IMR-90 (cell line): Measurements from ENCODE around the gene FLNA. TPM values are rescaled to one million over a fixed set of nuclear protein-coding genes. Genes with fewer than 3 reads are reported as not detected.

Experiments
- ATAC-seq: fragments of 200-7000 bp; cut with Tn5 transposase; 2 replicates; pipeline ENCODE4 v1.9.1; 2020; ENCODE audit warnings: low read depth, mild to moderate bottlenecking, moderate library complexity
- BruUV-seq: library from RNA; stranded (reverse); fragments of 400-500 nt; replicated peaks from 2 replicates; lab custom pipeline; 2021; lab: Mats Ljungman, UMichigan
- CTCF ChIA-PET: fragments of 300-600 bp; formaldehyde crosslinking; extraction: SDS; loops from one replicate; lab custom pipeline; 2021; ENCODE audit warnings: antibody characterized with exemption; lab: Yijun Ruan, JAX
- POLR2A ChIA-PET: fragments of 300-600 bp; sonication (Branson Sonifier 250); formaldehyde crosslinking; loops from one replicate; lab custom pipeline; 2022; ENCODE audit warnings: antibody characterized with exemption; ENCODE audit not compliant: unreplicated experiment; lab: Charles Lee
- DNase-seq: peaks from one replicate; pipeline ENCODE4 v3.0.0; 2013
- H2AFZ ChIP-seq: replicated peaks from 2 replicates; pipeline ENCODE3; 2013; ENCODE audit warnings: low read length, mild to moderate bottlenecking; ENCODE audit not compliant: poor library complexity
- H2AK5ac ChIP-seq: 2 replicates; pipeline ENCODE4 v1.6.1; 2013; ENCODE audit warnings: low read depth, low read length, inconsistent platforms
- H2AK9ac ChIP-seq: replicated peaks from 2 replicates; pipeline ENCODE3; 2013; ENCODE audit warnings: mild to moderate bottlenecking, low read depth, low read length, moderate library complexity; ENCODE audit not compliant: poor library complexity
- H2BK120ac ChIP-seq: 2 replicates; pipeline ENCODE4 v1.6.1; 2013; ENCODE audit warnings: low read depth, low read length, inconsistent platforms
- H2BK15ac ChIP-seq: 3 replicates; pipeline ENCODE4 v1.6.1; 2013; ENCODE audit warnings: low read depth, low read length, inconsistent platforms
- H2BK20ac ChIP-seq: 2 replicates; pipeline ENCODE4 v1.6.1; 2013; ENCODE audit warnings: low read depth, mild to moderate bottlenecking, inconsistent platforms, low read length, moderate library complexity
- H2BK5ac ChIP-seq: 2 replicates; pipeline ENCODE4 v1.6.1; 2013; ENCODE audit warnings: mild to moderate bottlenecking, low read depth, low read length, inconsistent platforms; ENCODE audit not compliant: poor library complexity, severe bottlenecking
- H3K14ac ChIP-seq: replicated peaks from 2 replicates; pipeline ENCODE4 v1.6.1; 2013; ENCODE audit warnings: low read depth, low read length, inconsistent platforms
- H3K18ac ChIP-seq: 2 replicates; pipeline ENCODE4 v1.6.1; 2013; ENCODE audit warnings: low read depth, low read length, control low read depth
- H3K23ac ChIP-seq: 2 replicates; pipeline ENCODE4 v1.6.1; 2013; ENCODE audit warnings: low read depth, low read length, inconsistent platforms
- H3K27ac ChIP-seq: 2 replicates; pipeline ENCODE4 v1.5.1; 2013; ENCODE audit warnings: mild to moderate bottlenecking, control low read depth, low read length; ENCODE audit not compliant: insufficient read depth
- H3K27me3 ChIP-seq: 2 replicates; pipeline ENCODE4 v1.6.1; 2013; ENCODE audit warnings: low read length; ENCODE audit not compliant: control insufficient read depth, insufficient read depth
- H3K36me3 ChIP-seq: 2 replicates; pipeline ENCODE4 v1.6.1; 2013; ENCODE audit warnings: low read length, mixed read lengths; ENCODE audit not compliant: control insufficient read depth, insufficient read depth
- H3K4ac ChIP-seq: 2 replicates; pipeline ENCODE4 v1.6.1; 2013; ENCODE audit warnings: low read depth, low read length, inconsistent platforms
- H3K4me1 ChIP-seq: 2 replicates; pipeline ENCODE4 v1.6.1; 2013; ENCODE audit warnings: low read length, mixed read lengths; ENCODE audit not compliant: control insufficient read depth, insufficient read depth
- H3K4me2 ChIP-seq: 2 replicates; pipeline ENCODE4 v1.6.1; 2013; ENCODE audit warnings: low read depth, mild to moderate bottlenecking, control low read depth, low read length, moderate library complexity
- H3K4me3 ChIP-seq: 2 replicates; pipeline ENCODE4 v1.5.1; 2013; ENCODE audit warnings: low read depth, mild to moderate bottlenecking, control low read depth, low read length, moderate library complexity; ENCODE audit not compliant: insufficient read depth
- H3K56ac ChIP-seq: 2 replicates; pipeline ENCODE4 v1.6.1; 2013; ENCODE audit warnings: low read length, inconsistent platforms; ENCODE audit not compliant: insufficient read depth; ENCODE audit errors: extremely low read depth
- H3K79me1 ChIP-seq, 2 experiments: 2 replicates each; pipeline ENCODE4 v1.6.1; 2013; ENCODE audit warnings: low read length in 2 of 2, inconsistent platforms in 1 of 2, low read depth in 1 of 2
- H3K9ac ChIP-seq: 2 replicates; pipeline ENCODE4 v1.6.1; 2013; ENCODE audit warnings: low read depth, low read length, control low read depth
- H3K9me1 ChIP-seq: 2 replicates; pipeline ENCODE4 v1.6.1; 2013; ENCODE audit warnings: low read length, inconsistent platforms; ENCODE audit not compliant: insufficient read depth
- H3K9me3 ChIP-seq: 2 replicates; pipeline ENCODE4 v1.6.1; 2013; ENCODE audit warnings: low read length; ENCODE audit not compliant: control insufficient read depth, insufficient read depth
- H4K20me1 ChIP-seq: 2 replicates; pipeline ENCODE4 v1.6.1; 2013; ENCODE audit warnings: low read length, inconsistent platforms; ENCODE audit not compliant: insufficient read depth
- H4K5ac ChIP-seq: 2 replicates; pipeline ENCODE4 v1.6.1; 2013; ENCODE audit warnings: mild to moderate bottlenecking, low read depth, low read length, control low read depth
- H4K8ac ChIP-seq, 2 experiments: 2 replicates each; pipeline ENCODE4 v1.6.1; 2013; ENCODE audit warnings: low read depth in 2 of 2, low read length in 2 of 2, control low read depth in 1 of 2, inconsistent platforms in 1 of 2
- H4K91ac ChIP-seq: 2 replicates; pipeline ENCODE4 v1.6.1; 2013; ENCODE audit warnings: low read depth, low read length, inconsistent platforms; ENCODE audit not compliant: insufficient read depth
- BHLHE40 ChIP-seq: fragments of 150-350 bp; IDR thresholded peaks from 2 replicates; pipeline ENCODE4 v1.6.1; 2016; ENCODE audit warnings: mild to moderate bottlenecking, low read depth, low read length
- CEBPB ChIP-seq: IDR thresholded peaks from 2 replicates; pipeline ENCODE4 v1.6.1; 2012; ENCODE audit warnings: low read depth, low read length, improper control_type of control experiment
- CHD1 ChIP-seq: IDR thresholded peaks from 2 replicates; pipeline ENCODE4 v1.6.1; 2012; ENCODE audit warnings: low read depth, low read length, improper control_type of control experiment
- FOS ChIP-seq: fragments of 150-350 bp; IDR thresholded peaks from 2 replicates; pipeline ENCODE4 v1.6.1; 2016; ENCODE audit warnings: low read depth, low read length
- MAFK ChIP-seq: IDR thresholded peaks from 2 replicates; pipeline ENCODE4 v1.6.1; 2012; ENCODE audit warnings: low read depth, low read length, improper control_type of control experiment
- MAZ ChIP-seq: IDR thresholded peaks from 2 replicates; pipeline ENCODE4 v1.6.1; 2012; ENCODE audit warnings: low read depth, mild to moderate bottlenecking, low read length, improper control_type of control experiment, moderate library complexity, borderline replicate concordance
- MXI1 ChIP-seq: IDR thresholded peaks from 2 replicates; pipeline ENCODE4 v1.6.1; 2012; ENCODE audit warnings: low read depth, mild to moderate bottlenecking, low read length, moderate library complexity, borderline replicate concordance
- NFE2L2 ChIP-seq: fragments of 150-350 bp; IDR thresholded peaks from 2 replicates; pipeline ENCODE4 v1.6.1; 2016; ENCODE audit warnings: low read depth, mild to moderate bottlenecking, low read length
- POLR2A ChIP-seq: IDR thresholded peaks from 2 replicates; pipeline ENCODE4 v1.6.1; 2012; ENCODE audit warnings: mild to moderate bottlenecking, low read depth, low read length
- RAD21 ChIP-seq: IDR thresholded peaks from 2 replicates; pipeline ENCODE4 v1.6.1; 2012; ENCODE audit warnings: low read length, improper control_type of control experiment
- RCOR1 ChIP-seq: IDR thresholded peaks from 2 replicates; pipeline ENCODE4 v1.6.1; 2012; ENCODE audit warnings: mild to moderate bottlenecking, low read length, improper control_type of control experiment; ENCODE audit not compliant: insufficient replicate concordance
- RFX5 ChIP-seq: IDR thresholded peaks from 2 replicates; pipeline ENCODE4 v1.8.0; 2012; ENCODE audit warnings: low read depth, mild to moderate bottlenecking, low read length, moderate library complexity
- SMC3 ChIP-seq: fragments of 150-350 bp; IDR thresholded peaks from 2 replicates; pipeline ENCODE4 v1.6.1; 2016; ENCODE audit warnings: low read depth, mild to moderate bottlenecking, antibody characterized with exemption, low read length, moderate library complexity
- WGBS, 2 experiments: methylation state at CpG; one replicate each; pipeline versions ENCODE4 v1.1.5 to v1.1.7; 2013; ENCODE audit warnings: missing lambda C conversion rate in 2 of 2; ENCODE audit not compliant: insufficient read length in 1 of 2; ENCODE audit errors: extremely low coverage in 2 of 2; 5-methylcytosine and 5-hydroxymethylcytosine counted together
- dilution Hi-C: fragments of 300-500 bp; cut with HindIII; formaldehyde crosslinking; loops from one replicate; pipeline ENCODE4 v1.14.3; 2018; ENCODE audit warnings: low sequenced_read_pairs; ENCODE audit not compliant: unreplicated experiment
- in situ Hi-C: fragments of 300-500 bp; cut with MboI; formaldehyde crosslinking; loops from 3 replicates; pipeline ENCODE4 v1.14.3; 2019; ENCODE audit warnings: low sequenced_read_pairs, inconsistent platforms, mixed read lengths
- intact Hi-C: fragments of 100-400 bp; cut with micrococcal nuclease; formaldehyde crosslinking; loops from 2 replicates; pipeline ENCODE4 v1.10.0; 2022
- polyA plus RNA-seq, 3 experiments: library from polyadenylated mRNA; depleted of rRNA; stranded (reverse); fragments of >200 nt; gene quantifications; 2 replicates each; pipeline ENCODE4 v1.2.3, GENCODE V29; 2012; ENCODE audit warnings: low replicate concordance in 1 of 3
- total RNA-seq: library from RNA; depleted of rRNA; stranded (reverse); fragments of >200 nt; gene quantifications from 2 replicates; pipeline ENCODE4 v1.2.3, GENCODE V29; 2012
- TF ChIP-seq, protein P1 (sequence below): fragments of 150-350 bp; IDR thresholded peaks from 2 replicates; pipeline ENCODE4 v1.6.1; 2016; ENCODE audit warnings: low read depth, mild to moderate bottlenecking, low read length, moderate library complexity, borderline replicate concordance
- TF ChIP-seq, protein P2 (sequence below): conservative IDR thresholded peaks from 2 replicates; pipeline ENCODE4 v1.5.1; 2012; ENCODE audit warnings: mild to moderate bottlenecking, low read depth, low read length, improper control_type of control experiment
- TF ChIP-seq, protein P3 (sequence below): fragments of 150-350 bp; IDR thresholded peaks from 2 replicates; pipeline ENCODE4 v1.6.1; 2017; ENCODE audit warnings: mild to moderate bottlenecking, antibody characterized with exemption, low read length, low read depth

The FLNA gene
- total and polyA plus RNA-seq, 2 of the 4 experiments (the other 2 are of a cell fraction) = 1,356 to 1,357 TPM

- ChIA-PET POLR2A (no interaction called here), CTCF (no interaction called here)
- DNase-seq = no peak
- Histone ChIP-seq H4K5ac (no peak overlapping the region), H2BK5ac (no peak overlapping the region), H3K9me1 (no peaks in the 10 kb centered on the region), H3K56ac (no peak overlapping the region), H3K27me3 (peaks cover 60% of the 10 kb centered on the region), H3K9me3 (no peaks in the 10 kb centered on the region), H3K23ac (no peak overlapping the region), H2AFZ (no peak overlapping the region), H3K9ac (no peak overlapping the region), H3K18ac (no peak overlapping the region), H4K91ac (no peak overlapping the region), H3K4me1 (peaks cover 3% of the 10 kb centered on the region; the same call in 1 of the 2 replicates), H3K27ac (no peak overlapping the region), H3K14ac (no peak overlapping the region), H2BK20ac (no peak overlapping the region), H3K79me1 (no peaks in the 10 kb centered on the region), H3K4ac (no peak overlapping the region), H3K36me3 (no peaks in the 10 kb centered on the region), H3K4me3 (no peak overlapping the region), H2BK120ac (no peak overlapping the region), H2BK15ac (no peak overlapping the region), H3K4me2 (no peak overlapping the region), H4K8ac (no peak overlapping the region), H4K20me1 (no peaks in the 10 kb centered on the region), H2AK5ac (no peak overlapping the region), H2AK9ac (no peak overlapping the region)
- BruUV-seq = no TSS peak
- no peak for ATAC-seq
- no peak for TF ChIP-seq RFX5
- TF ChIP-seq RAD21 = no peak
- no peak for TF ChIP-seq MAFK
- no peak for TF ChIP-seq RCOR1
- TF ChIP-seq FOS = no peak
- TF ChIP-seq, protein P1, sequence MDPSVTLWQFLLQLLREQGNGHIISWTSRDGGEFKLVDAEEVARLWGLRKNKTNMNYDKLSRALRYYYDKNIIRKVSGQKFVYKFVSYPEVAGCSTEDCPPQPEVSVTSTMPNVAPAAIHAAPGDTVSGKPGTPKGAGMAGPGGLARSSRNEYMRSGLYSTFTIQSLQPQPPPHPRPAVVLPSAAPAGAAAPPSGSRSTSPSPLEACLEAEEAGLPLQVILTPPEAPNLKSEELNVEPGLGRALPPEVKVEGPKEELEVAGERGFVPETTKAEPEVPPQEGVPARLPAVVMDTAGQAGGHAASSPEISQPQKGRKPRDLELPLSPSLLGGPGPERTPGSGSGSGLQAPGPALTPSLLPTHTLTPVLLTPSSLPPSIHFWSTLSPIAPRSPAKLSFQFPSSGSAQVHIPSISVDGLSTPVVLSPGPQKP = no peak
- TF ChIP-seq, protein P2, sequence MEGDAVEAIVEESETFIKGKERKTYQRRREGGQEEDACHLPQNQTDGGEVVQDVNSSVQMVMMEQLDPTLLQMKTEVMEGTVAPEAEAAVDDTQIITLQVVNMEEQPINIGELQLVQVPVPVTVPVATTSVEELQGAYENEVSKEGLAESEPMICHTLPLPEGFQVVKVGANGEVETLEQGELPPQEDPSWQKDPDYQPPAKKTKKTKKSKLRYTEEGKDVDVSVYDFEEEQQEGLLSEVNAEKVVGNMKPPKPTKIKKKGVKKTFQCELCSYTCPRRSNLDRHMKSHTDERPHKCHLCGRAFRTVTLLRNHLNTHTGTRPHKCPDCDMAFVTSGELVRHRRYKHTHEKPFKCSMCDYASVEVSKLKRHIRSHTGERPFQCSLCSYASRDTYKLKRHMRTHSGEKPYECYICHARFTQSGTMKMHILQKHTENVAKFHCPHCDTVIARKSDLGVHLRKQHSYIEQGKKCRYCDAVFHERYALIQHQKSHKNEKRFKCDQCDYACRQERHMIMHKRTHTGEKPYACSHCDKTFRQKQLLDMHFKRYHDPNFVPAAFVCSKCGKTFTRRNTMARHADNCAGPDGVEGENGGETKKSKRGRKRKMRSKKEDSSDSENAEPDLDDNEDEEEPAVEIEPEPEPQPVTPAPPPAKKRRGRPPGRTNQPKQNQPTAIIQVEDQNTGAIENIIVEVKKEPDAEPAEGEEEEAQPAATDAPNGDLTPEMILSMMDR = no peak
- TF ChIP-seq BHLHE40 = no peak
- TF ChIP-seq, protein P3, sequence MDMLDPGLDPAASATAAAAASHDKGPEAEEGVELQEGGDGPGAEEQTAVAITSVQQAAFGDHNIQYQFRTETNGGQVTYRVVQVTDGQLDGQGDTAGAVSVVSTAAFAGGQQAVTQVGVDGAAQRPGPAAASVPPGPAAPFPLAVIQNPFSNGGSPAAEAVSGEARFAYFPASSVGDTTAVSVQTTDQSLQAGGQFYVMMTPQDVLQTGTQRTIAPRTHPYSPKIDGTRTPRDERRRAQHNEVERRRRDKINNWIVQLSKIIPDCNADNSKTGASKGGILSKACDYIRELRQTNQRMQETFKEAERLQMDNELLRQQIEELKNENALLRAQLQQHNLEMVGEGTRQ = no peak
- TF ChIP-seq MXI1 = no peak
- no peak for TF ChIP-seq POLR2A
- no peak for TF ChIP-seq SMC3
- no peak for TF ChIP-seq MAZ
- TF ChIP-seq CEBPB = no peak
- TF ChIP-seq NFE2L2 = no peak
- no peak for TF ChIP-seq CHD1
- in situ Hi-C loops = no loop called here
- dilution Hi-C loops = no loop called here
- intact Hi-C loops = no loop called here
- WGBS, 2 experiments = 84% methylated on average over 5 of the region's 10 CpGs; no CpG with 5 or more reads in 1 of the 2 experiments
Measured at GRCh38 chrX:154322890-154323289, 51.5 kb downstream of the FLNA start.
